Mucosa of rectum (tissue), 2 donors: Measurements from ENCODE around the gene SERPINF2.

Experiments used
- H3K27ac ChIP-seq, 2 donors: one replicate each; pipeline ENCODE4 v1.7.0; 2013; ENCODE audit warnings: inconsistent platforms in 2 of 2, low read depth in 2 of 2, low read length in 2 of 2
- H3K27me3 ChIP-seq, 2 donors: one replicate each; pipeline ENCODE4 v1.7.0; 2013; ENCODE audit warnings: low read length in 2 of 2; ENCODE audit not compliant: control insufficient read depth in 2 of 2, insufficient read depth in 2 of 2
- H3K36me3 ChIP-seq, 2 donors: one replicate each; pipeline ENCODE4 v1.7.0; 2013; ENCODE audit warnings: low read length in 2 of 2; ENCODE audit not compliant: control insufficient read depth in 2 of 2, insufficient read depth in 2 of 2
- H3K4me1 ChIP-seq, 2 donors: one replicate each; pipeline ENCODE4 v1.7.0; 2013; ENCODE audit warnings: low read length in 2 of 2, mild to moderate bottlenecking in 1 of 2; ENCODE audit not compliant: control insufficient read depth in 2 of 2, insufficient read depth in 2 of 2
- H3K4me3 ChIP-seq, 2 donors: one replicate each; pipeline ENCODE4 v1.7.0; 2013; ENCODE audit warnings: low read length in 2 of 2
- H3K9ac ChIP-seq, 2 donors: one replicate each; pipeline ENCODE4 v1.7.0; 2013; ENCODE audit warnings: low read length in 2 of 2, low read depth in 1 of 2, mild to moderate bottlenecking in 1 of 2
- H3K9me3 ChIP-seq, 2 donors: one replicate each; pipeline ENCODE4 v1.7.0; 2013; ENCODE audit warnings: low read length in 2 of 2; ENCODE audit not compliant: control insufficient read depth in 2 of 2
- donor health status: healthy.
- donor health status: Normal muscosa, but diverticular disease.

The SERPINF2 gene

DNA sequence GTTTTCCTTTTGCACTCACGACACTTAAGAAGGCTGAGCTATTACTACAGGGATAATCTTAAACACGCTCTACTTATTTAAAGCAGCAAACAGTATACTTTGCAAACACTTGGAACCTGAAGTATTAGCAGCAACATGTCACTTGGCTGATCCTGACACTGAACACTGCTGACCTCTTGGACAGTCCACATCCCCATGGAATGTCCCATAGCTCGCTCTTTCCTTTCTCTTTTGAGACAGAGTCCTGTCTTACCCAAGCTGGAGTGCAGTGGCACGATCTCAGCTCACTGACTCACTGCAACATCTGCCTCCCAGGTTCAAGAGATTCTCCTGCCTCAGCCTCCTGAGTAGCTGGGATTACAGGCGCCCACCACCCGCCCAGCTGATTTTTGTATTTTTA is 60.6 kb downstream of the SERPINF2 start:
- Histone ChIP-seq H3K27ac (no peak overlapping the region), H3K36me3 (peaks cover 12 to 30% of the 10 kb centered on the region in 2 donors), H3K9me3 (no peaks in the 10 kb centered on the region), H3K27me3 (no peaks in the 10 kb centered on the region), H3K4me3 (no peak overlapping the region), H3K4me1 (no peaks in the 10 kb centered on the region), H3K9ac (no peak overlapping the region)
